Measurements from ENCODE around the gene LIPH. TPM values are rescaled to one million over a fixed set of nuclear protein-coding genes. Genes with fewer than 3 reads are reported as not detected.

LIPH gene
- total and polyA plus RNA-seq, 12 donors, result 0.07 to 11.2 (median 0.90) TPM; not detected in 1

- peaks cover 6 to 30% of the 10 kb centered on the region in 2 donors for H3K4me1 ChIP-seq (replicated peaks in 1 of 2)
- peak within 1 kb of the TSS in 3 of 4 donors; percentile 72 to 83 (median 83) for H3K4me3 ChIP-seq
- peak; percentile 99 to 100 (median 100) for DNase-seq
- WGBS, 4 donors, result 0 to 1% (median 0%) methylated on average over 11 to 64 of the region's 64 CpGs
- no peaks in the 10 kb centered on the region for H3K27me3 ChIP-seq
- H3K27ac ChIP-seq, result peak within 1 kb of the TSS; percentile 47 to 98 (median 97)
- intact Hi-C loops (cut with DNase I), result no loop called here
- peaks cover 0 to 8% of the 10 kb centered on the region in 2 donors for H3K36me3 ChIP-seq (replicated peaks in 1 of 2)
- no peaks in the 10 kb centered on the region for H3K9me3 ChIP-seq (replicated peaks in 1 of 3)
- peak; percentile 86 to 93 for TF ChIP-seq POLR2A (IDR thresholded peaks at IDR 0.05)
- TF ChIP-seq, protein P1, sequence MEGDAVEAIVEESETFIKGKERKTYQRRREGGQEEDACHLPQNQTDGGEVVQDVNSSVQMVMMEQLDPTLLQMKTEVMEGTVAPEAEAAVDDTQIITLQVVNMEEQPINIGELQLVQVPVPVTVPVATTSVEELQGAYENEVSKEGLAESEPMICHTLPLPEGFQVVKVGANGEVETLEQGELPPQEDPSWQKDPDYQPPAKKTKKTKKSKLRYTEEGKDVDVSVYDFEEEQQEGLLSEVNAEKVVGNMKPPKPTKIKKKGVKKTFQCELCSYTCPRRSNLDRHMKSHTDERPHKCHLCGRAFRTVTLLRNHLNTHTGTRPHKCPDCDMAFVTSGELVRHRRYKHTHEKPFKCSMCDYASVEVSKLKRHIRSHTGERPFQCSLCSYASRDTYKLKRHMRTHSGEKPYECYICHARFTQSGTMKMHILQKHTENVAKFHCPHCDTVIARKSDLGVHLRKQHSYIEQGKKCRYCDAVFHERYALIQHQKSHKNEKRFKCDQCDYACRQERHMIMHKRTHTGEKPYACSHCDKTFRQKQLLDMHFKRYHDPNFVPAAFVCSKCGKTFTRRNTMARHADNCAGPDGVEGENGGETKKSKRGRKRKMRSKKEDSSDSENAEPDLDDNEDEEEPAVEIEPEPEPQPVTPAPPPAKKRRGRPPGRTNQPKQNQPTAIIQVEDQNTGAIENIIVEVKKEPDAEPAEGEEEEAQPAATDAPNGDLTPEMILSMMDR (IDR thresholded peaks at IDR 0.05), result no peak
Measured at GRCh38 chr3:185585859-185586685, 33.7 kb upstream of the LIPH start, which contains the start of gene SENP2. TSS of gene SENP2 (plus strand) at chr3:185586295. CDS start at chr3:185586414, 119 bp downstream.

DNA sequence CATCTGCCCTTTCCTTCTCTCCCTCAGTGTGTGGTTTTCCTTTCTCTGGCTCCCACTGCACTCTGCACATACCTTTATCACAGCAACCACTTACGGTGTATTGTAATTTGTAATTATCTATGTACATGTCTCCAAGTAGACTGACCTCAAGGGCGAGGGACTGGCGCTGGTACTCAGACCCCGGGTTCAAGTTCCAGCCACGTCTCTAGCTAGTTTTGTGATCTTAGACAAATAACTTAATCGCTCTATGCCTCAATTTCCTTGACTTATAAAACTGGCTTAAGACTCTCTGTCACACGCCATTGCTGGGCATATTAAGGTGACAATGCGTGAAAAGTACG is 33.1 kb upstream of the LIPH start:
- Histone ChIP-seq H3K36me3 (replicated peaks in 1 of 2) (peaks cover 0 to 7% of the 10 kb centered on the region in 2 donors), H3K27me3 (no peaks in the 10 kb centered on the region), H3K4me1 (replicated peaks in 1 of 2) (peaks cover 6 to 30% of the 10 kb centered on the region in 2 donors), H3K4me3 (peak overlapping the region in 2 of 4 donors; percentile 30 to 83), H3K9me3 (replicated peaks in 1 of 3) (no peaks in the 10 kb centered on the region), H3K27ac (peak overlapping the region in 4 of 5 donors; percentile 49 to 98 (median 93))
- 33 to 43% (median 37%) methylated on average over 9 of the region's 9 CpGs for WGBS, 4 donors
- TF ChIP-seq POLR2A (IDR thresholded peaks at IDR 0.05), result no peak
- TF ChIP-seq, protein P1 (IDR thresholded peaks at IDR 0.05), result no peak
- intact Hi-C loops (cut with DNase I), result no loop called here
- peak in 1 of 7 donors; percentile 63 for DNase-seq

GRCh38 chr3:185584686-185585085 is 32.3 kb upstream of the LIPH start:
- Histone ChIP-seq H3K9me3 (replicated peaks in 1 of 3) (no peaks in the 10 kb centered on the region), H3K4me3 (no peak overlapping the region), H3K27ac (no peak overlapping the region), H3K36me3 (replicated peaks in 1 of 2) (no peaks in the 10 kb centered on the region), H3K4me1 (replicated peaks in 1 of 2) (peaks cover 6 to 30% of the 10 kb centered on the region in 2 donors), H3K27me3 (no peaks in the 10 kb centered on the region)
- intact Hi-C loops (cut with DNase I), result no loop called here
- TF ChIP-seq, protein P1 (IDR thresholded peaks at IDR 0.05), result no peak
- TF ChIP-seq POLR2A (IDR thresholded peaks at IDR 0.05), result no peak
- DNase-seq, result no peak
- 82 to 96% (median 93%) methylated on average over 4 of the region's 4 CpGs for WGBS, 4 donors

DNA sequence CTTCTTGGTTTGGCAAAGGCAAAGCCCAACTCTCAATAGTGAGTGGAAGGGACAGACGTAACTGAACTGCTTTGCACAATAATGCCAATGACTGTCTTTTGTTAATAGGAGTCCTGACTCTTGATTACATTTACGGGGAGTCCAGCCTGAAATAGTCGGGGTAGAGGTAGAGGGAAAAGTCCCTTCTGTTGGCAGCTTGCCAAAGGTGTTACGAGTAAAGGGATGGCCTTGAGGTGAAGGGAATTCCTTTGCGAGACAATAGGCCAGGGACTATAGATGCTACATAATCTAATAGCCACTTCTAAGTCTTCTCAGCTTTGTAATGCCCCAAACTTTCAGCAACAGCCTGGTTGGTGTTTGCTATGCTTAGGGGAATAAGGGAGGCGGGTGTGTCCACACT is 31.5 kb upstream of the LIPH start:
- intact Hi-C loops (cut with DNase I), result no loop called here

More for the DNA sequence above, 31.5 kb upstream of the LIPH start:
- no peak overlapping the region for H3K4me3 ChIP-seq
- no peaks in the 10 kb centered on the region for H3K36me3 ChIP-seq (replicated peaks in 1 of 2)
- no peak for TF ChIP-seq POLR2A (IDR thresholded peaks at IDR 0.05)
- TF ChIP-seq, protein P1 (IDR thresholded peaks at IDR 0.05), result no peak
- 44 to 57% (median 50%) methylated on average over 5 to 6 of the region's 6 CpGs for WGBS, 4 donors
- peaks cover 6 to 26% of the 10 kb centered on the region in 2 donors for H3K4me1 ChIP-seq (replicated peaks in 1 of 2)
- no peaks in the 10 kb centered on the region for H3K27me3 ChIP-seq
- no peak overlapping the region for H3K27ac ChIP-seq
- no peak for DNase-seq
- H3K9me3 ChIP-seq (replicated peaks in 1 of 3), result no peaks in the 10 kb centered on the region
